SU-DHL-6 (cell line): ENCODE results near the gene RABEP1.

ENCODE experiments used
- H2AFZ ChIP-seq: fragments of 200-600 bp; sonication (generic); 2 replicates; pipeline ENCODE4 v1.6.1; 2014; ENCODE audit warnings: low read depth, mild to moderate bottlenecking, moderate library complexity, mixed read lengths, antibody characterized with exemption, low read length; ENCODE audit not compliant: severe bottlenecking
- H3F3A ChIP-seq: fragments of 200-600 bp; shearing (Covaris generic); 2 replicates; pipeline ENCODE4 v1.6.0; 2016; ENCODE audit warnings: antibody characterized with exemption, mild to moderate bottlenecking; ENCODE audit not compliant: insufficient read depth
- H3K27ac ChIP-seq: fragments of 200-600 bp; sonication (generic); 2 replicates; pipeline ENCODE4 v1.5.1; 2016; ENCODE audit warnings: low read depth, mild to moderate bottlenecking, low read length, moderate library complexity, mixed read lengths
- H3K27me3 ChIP-seq: fragments of 200-600 bp; sonication (generic), shearing (Covaris generic); 2 replicates; pipeline ENCODE4 v1.6.0; 2014; ENCODE audit warnings: mild to moderate bottlenecking, low read length
- H3K36me3 ChIP-seq: fragments of 200-600 bp; sonication (generic); 2 replicates; pipeline ENCODE4 v1.6.1; 2014; ENCODE audit warnings: mild to moderate bottlenecking, low read length, mixed read lengths
- H3K4me2 ChIP-seq: fragments of 300-600, 200-600 bp; shearing (Covaris generic), sonication (generic); 2 replicates; pipeline ENCODE4 v1.6.0; 2014; ENCODE audit warnings: low read length, low read depth, mild to moderate bottlenecking; ENCODE audit not compliant: poor library complexity, severe bottlenecking
- H3K4me3 ChIP-seq: fragments of 200-600 bp; sonication (generic); 2 replicates; pipeline ENCODE4 v1.5.1; 2014; ENCODE audit warnings: antibody characterized with exemption, low read length, mild to moderate bottlenecking, mixed read lengths; ENCODE audit not compliant: insufficient read depth, poor library complexity, severe bottlenecking
- H3K79me2 ChIP-seq: fragments of 200-600 bp; sonication (generic); 2 replicates; pipeline ENCODE4 v1.6.1; 2014; ENCODE audit warnings: mild to moderate bottlenecking, low read length, moderate library complexity; ENCODE audit not compliant: insufficient read depth
- H3K9ac ChIP-seq: fragments of 200-600 bp; sonication (generic); 2 replicates; pipeline ENCODE4 v1.7.0; 2014; ENCODE audit warnings: mild to moderate bottlenecking, low read length
- H3K9me2 ChIP-seq: fragments of 200-600 bp; sonication (generic); replicated peaks from 2 replicates; pipeline ENCODE4 v1.6.1; 2014; ENCODE audit warnings: low read length; ENCODE audit not compliant: insufficient read depth
- H3K9me3 ChIP-seq: fragments of 200-600 bp; sonication (generic); 2 replicates; pipeline ENCODE4 v1.6.1; 2014; ENCODE audit warnings: low read length, mixed read lengths; ENCODE audit not compliant: insufficient read depth
- H4K20me1 ChIP-seq: fragments of 200-600 bp; sonication (generic); 2 replicates; pipeline ENCODE4 v1.6.1; 2014; ENCODE audit warnings: low read depth, mild to moderate bottlenecking, antibody characterized with exemption, low read length, moderate library complexity, mixed read lengths
- CTCF ChIP-seq: fragments of 200-600 bp; sonication (generic); IDR thresholded peaks from one replicate; pipeline ENCODE4 v1.5.1; 2017; ENCODE audit warnings: antibody characterized with exemption, mild to moderate bottlenecking, low read length, moderate library complexity; ENCODE audit not compliant: insufficient read depth, poor library complexity, severe bottlenecking
- EZH2phosphoT487 ChIP-seq: fragments of 200-600 bp; sonication (generic), shearing (Covaris generic); conservative IDR thresholded peaks from 2 replicates; pipeline ENCODE4 v1.6.1; 2018; ENCODE audit warnings: mild to moderate bottlenecking, antibody characterized with exemption, low read length, moderate library complexity, mixed read lengths

RABEP1 gene

GRCh38 chr17:5424909-5425308 is 142.8 kb downstream of the RABEP1 start:
- Histone ChIP-seq H3K27ac (no peak overlapping the region), H3K9me3 (no peaks in the 10 kb centered on the region), H3F3A (no peaks in the 10 kb centered on the region), H3K36me3 (peaks cover 19% of the 10 kb centered on the region; the same call in 1 of the 2 replicates), H3K79me2 (peaks cover 28% of the 10 kb centered on the region), H3K4me3 (no peak overlapping the region), H3K9me2 (no peaks in the 10 kb centered on the region), H3K27me3 (no peaks in the 10 kb centered on the region), H2AFZ (no peak overlapping the region), H3K9ac (no peak overlapping the region), H4K20me1 (no peaks in the 10 kb centered on the region; the same call in 1 of the 2 replicates), H3K4me2 (no peak overlapping the region)
- TF ChIP-seq CTCF = no peak
- no peak for TF ChIP-seq EZH2phosphoT487

GRCh38 chr17:5425826-5426225 is 143.7 kb downstream of the RABEP1 start:
- H3K9ac ChIP-seq = no peak overlapping the region

GRCh38 chr17:5429191-5429887 is 147.3 kb downstream of the RABEP1 start:
- Histone ChIP-seq H2AFZ (no peak overlapping the region), H3K4me2 (no peak overlapping the region), H3K27ac (no peak overlapping the region), H3K27me3 (no peaks in the 10 kb centered on the region), H3K36me3 (peaks cover 30% of the 10 kb centered on the region), H3K9me2 (no peaks in the 10 kb centered on the region), H3K79me2 (no peaks in the 10 kb centered on the region), H3K4me3 (no peak overlapping the region), H3F3A (peaks cover 29% of the 10 kb centered on the region), H4K20me1 (no peaks in the 10 kb centered on the region), H3K9ac (no peak overlapping the region), H3K9me3 (no peaks in the 10 kb centered on the region)
- no peak for TF ChIP-seq EZH2phosphoT487
- TF ChIP-seq CTCF = no peak

More at GRCh38 chr17:5425826-5426225, 143.7 kb downstream of the RABEP1 start:
- H3F3A ChIP-seq = 0 out of 2 replicates have a peak, but pooled peaks cover 5% of the 10 kb centered on the region
- H3K36me3 ChIP-seq = peaks cover 19% of the 10 kb centered on the region; the same call in 1 of the 2 replicates
- H4K20me1 ChIP-seq = no peaks in the 10 kb centered on the region; the same call in 1 of the 2 replicates
- no peak overlapping the region for H3K27ac ChIP-seq
- no peaks in the 10 kb centered on the region for H3K27me3 ChIP-seq
- TF ChIP-seq EZH2phosphoT487 = no peak
- TF ChIP-seq CTCF = no peak
- H3K79me2 ChIP-seq = peaks cover 21% of the 10 kb centered on the region
- H2AFZ ChIP-seq = no peak overlapping the region
- H3K9me2 ChIP-seq = no peaks in the 10 kb centered on the region
- no peak overlapping the region for H3K4me2 ChIP-seq
- no peak overlapping the region for H3K4me3 ChIP-seq
- H3K9me3 ChIP-seq = no peaks in the 10 kb centered on the region
